ENCODE data around the gene AMOTL2. TPM values are rescaled to one million over a fixed set of nuclear protein-coding genes. Genes with fewer than 3 reads are reported as not detected.

AMOTL2 gene
- total RNA-seq, 2 experiments from 2014 or later = not detected

DNA sequence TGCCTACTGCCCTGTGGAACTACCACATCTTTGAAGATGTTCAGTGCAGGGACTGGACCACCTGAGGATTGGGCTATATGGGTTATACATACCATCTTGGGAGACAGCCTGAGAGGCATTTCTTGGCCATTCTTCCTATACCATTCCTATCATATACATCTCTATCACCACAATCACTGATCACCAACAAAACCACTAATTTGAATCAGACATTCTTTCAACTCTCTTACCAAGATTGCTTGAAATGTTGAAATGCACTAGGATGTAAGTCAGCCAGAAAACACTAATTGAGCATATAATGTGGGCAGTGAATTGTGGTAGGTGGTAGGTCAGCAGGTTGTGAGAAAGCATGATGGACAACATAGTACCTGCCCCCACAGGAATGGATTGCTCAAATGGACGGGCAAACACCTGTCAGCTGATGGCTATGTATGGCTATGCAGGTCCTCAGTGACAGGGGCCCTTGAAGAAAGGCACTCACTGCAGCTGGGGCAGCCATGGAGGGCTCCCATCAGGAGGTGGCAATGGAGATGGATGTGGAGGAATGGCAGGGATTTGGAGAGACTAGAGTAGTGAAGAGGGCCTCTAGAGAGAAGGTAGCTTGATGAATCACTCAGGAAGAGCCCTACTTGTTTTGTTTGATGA lies 49.1 kb downstream of the AMOTL2 start:
- POLR2A ChIA-PET = no interaction called here
- H3K4me1 Mint-ChIP-seq = peaks cover 1% of the 10 kb centered on the region
- H3K27me3 Mint-ChIP-seq = peaks cover 14% of the 10 kb centered on the region
- H3K9me3 Mint-ChIP-seq = no peaks in the 10 kb centered on the region
- H3K36me3 Mint-ChIP-seq = no peaks in the 10 kb centered on the region
- no peak overlapping the region for H3K4me3 Mint-ChIP-seq
- H3K27ac Mint-ChIP-seq = no peak overlapping the region
- no peak for DNase-seq
- ATAC-seq (ENCODE audit: low read depth) = no peak

DNA sequence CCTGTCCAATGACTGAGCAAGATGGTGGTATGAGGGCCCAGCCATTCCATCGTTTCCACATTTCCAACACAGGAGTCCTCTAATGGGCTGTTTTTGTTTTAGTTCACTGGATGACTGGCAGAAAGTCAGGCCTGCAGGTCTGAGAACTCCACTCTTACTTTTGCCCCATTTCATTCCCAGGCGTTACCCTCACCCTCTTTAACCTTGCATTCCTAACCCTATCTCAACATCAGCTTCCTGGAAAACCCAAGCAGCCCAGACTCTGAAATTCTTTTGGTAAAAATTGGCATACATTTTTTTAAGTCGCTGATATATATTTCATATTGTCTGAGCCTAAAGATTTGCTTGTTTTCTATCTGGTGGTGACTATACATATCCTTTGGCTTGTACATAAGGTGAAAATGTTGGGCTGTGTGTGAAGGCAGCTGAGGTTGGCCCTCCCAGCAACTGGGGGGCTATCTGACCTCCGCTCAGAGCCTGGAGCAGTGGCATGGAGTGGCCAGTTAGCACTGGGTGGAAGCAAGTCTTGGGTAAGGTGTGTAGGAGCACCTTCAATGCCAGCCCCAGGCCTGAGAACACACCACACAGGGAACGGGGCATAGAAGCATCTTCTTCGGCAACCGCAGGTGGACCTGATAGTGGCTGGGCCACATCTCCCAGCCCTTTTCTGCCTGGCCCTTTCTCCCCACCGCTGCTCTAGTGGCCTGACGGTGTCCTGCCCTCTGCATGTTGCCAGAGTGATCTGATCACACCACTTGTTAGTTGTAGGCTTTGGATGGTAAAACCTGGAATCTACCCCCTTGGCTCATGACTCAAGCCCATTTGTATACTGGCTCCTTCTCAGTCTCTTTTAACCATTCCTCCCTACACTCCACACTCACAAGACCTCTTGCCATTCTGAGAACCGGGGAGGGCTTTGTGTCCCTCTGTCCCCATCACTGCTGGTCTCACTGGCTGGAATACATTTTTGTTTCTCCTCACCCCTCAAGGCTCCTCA lies 50.0 kb downstream of the AMOTL2 start:
- no peaks in the 10 kb centered on the region for H3K9me3 Mint-ChIP-seq

DNA sequence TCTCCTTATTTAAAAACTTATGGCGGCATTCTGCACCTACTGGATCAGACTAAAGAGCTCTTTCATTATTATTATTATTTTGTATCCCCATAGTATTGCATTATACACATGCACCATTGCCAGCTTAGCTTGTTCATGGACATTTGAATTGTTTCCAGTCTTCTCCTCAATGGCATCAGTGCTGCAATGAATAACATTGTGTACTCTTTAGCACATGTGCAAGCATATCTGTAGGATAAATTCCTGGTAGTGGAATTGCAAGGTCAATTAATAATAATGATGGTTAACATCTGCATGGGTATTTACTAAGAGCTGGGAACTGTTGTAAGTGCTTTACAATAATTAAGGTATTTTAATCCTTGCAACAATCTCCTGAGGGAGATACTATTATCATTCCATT lies 52.0 kb downstream of the AMOTL2 start:
- no peaks in the 10 kb centered on the region for H3K36me3 Mint-ChIP-seq
- H3K27me3 Mint-ChIP-seq = peaks cover 19% of the 10 kb centered on the region
- DNase-seq (no peak), ATAC-seq (ENCODE audit: low read depth) (no peak)
- POLR2A ChIA-PET = no interaction called here
- peaks cover 1% of the 10 kb centered on the region for H3K4me1 Mint-ChIP-seq
- H3K9me3 Mint-ChIP-seq = no peaks in the 10 kb centered on the region
- no peak overlapping the region for H3K27ac Mint-ChIP-seq
- H3K4me3 Mint-ChIP-seq = no peak overlapping the region

More for the DNA sequence above, 50.0 kb downstream of the AMOTL2 start:
- POLR2A ChIA-PET = no interaction called here
- Mint-ChIP-seq H3K4me1 (peaks cover 1% of the 10 kb centered on the region), H3K4me3 (no peak overlapping the region), H3K27ac (no peak overlapping the region), H3K27me3 (peaks cover 14% of the 10 kb centered on the region), H3K36me3 (no peaks in the 10 kb centered on the region)
- no peak for DNase-seq
- no peak for ATAC-seq (ENCODE audit: low read depth)

DNA sequence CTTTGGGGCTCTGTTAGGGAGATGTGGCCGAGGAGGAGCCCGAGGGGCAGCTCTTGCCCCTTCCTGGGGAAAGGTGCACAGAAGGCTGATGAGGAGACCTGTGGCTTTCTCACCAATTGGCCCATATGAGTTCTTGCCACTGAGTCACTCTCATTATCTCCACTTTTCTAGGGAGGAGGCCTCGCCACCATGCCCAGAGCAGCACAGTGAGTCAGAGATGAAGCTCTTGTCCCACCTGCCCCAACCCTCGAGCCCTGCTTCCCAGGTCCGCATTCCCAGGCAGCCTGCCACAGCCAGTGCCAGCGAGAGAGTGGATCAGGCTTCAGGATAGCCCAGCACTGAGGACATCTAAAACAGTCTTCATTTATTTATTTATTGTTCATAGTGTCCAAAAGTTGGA lies 53.5 kb downstream of the AMOTL2 start:
- H3K27ac Mint-ChIP-seq = no peak overlapping the region
- POLR2A ChIA-PET = no interaction called here
- H3K4me3 Mint-ChIP-seq = no peak overlapping the region
- no peaks in the 10 kb centered on the region for H3K9me3 Mint-ChIP-seq
- H3K4me1 Mint-ChIP-seq = peaks cover 1% of the 10 kb centered on the region
- ATAC-seq (ENCODE audit: low read depth) = no peak
- no peaks in the 10 kb centered on the region for H3K36me3 Mint-ChIP-seq
- peaks cover 18% of the 10 kb centered on the region for H3K27me3 Mint-ChIP-seq
- DNase-seq = no peak

DNA sequence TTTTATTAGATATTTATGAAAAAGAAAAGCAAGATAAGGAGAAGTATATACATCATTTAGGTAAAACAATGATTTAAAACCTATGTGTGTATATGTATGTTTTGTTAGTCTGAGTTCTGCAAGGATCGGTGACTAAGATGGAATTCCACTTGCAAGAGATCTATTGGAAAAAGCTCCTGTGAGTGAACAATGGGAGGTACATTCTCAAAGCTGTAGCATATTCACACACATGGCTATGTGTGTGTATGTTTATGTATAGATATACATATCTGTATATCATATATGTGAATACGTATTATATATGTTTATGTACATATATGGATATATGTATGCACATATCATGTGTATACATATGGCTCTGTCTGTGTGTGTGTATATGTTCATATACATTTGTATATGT lies 54.3 kb downstream of the AMOTL2 start:
- Mint-ChIP-seq H3K27ac (no peak overlapping the region), H3K36me3 (no peaks in the 10 kb centered on the region), H3K27me3 (peaks cover 17% of the 10 kb centered on the region), H3K4me1 (no peaks in the 10 kb centered on the region), H3K9me3 (no peaks in the 10 kb centered on the region), H3K4me3 (no peak overlapping the region)
- POLR2A ChIA-PET = no interaction called here
- ATAC-seq (ENCODE audit: low read depth) (no peak), DNase-seq (no peak)

DNA sequence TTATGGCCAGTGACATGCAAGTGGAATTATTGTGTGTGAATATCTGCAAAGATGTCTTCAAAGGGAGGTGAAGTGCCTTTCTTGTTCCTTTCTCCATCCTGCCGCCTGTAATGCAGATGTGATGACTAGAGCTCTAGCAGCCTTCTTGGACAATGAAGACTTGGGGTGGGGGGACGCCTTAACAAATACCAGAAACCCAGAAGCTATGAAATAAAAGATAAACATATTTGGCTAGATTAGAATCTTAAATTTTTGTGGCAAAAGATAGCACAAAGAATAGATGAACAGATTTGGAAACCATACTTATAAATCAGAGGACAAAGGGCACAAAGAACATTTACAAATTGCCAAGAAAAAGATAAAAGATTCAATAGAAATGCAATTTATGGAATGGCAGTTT lies 56.1 kb downstream of the AMOTL2 start:
- Mint-ChIP-seq H3K4me3 (no peak overlapping the region), H3K27me3 (peaks cover 32% of the 10 kb centered on the region), H3K4me1 (no peaks in the 10 kb centered on the region), H3K36me3 (no peaks in the 10 kb centered on the region), H3K27ac (no peak overlapping the region), H3K9me3 (no peaks in the 10 kb centered on the region)
- ATAC-seq (ENCODE audit: low read depth) (no peak), DNase-seq (no peak)
- POLR2A ChIA-PET = no interaction called here

DNA sequence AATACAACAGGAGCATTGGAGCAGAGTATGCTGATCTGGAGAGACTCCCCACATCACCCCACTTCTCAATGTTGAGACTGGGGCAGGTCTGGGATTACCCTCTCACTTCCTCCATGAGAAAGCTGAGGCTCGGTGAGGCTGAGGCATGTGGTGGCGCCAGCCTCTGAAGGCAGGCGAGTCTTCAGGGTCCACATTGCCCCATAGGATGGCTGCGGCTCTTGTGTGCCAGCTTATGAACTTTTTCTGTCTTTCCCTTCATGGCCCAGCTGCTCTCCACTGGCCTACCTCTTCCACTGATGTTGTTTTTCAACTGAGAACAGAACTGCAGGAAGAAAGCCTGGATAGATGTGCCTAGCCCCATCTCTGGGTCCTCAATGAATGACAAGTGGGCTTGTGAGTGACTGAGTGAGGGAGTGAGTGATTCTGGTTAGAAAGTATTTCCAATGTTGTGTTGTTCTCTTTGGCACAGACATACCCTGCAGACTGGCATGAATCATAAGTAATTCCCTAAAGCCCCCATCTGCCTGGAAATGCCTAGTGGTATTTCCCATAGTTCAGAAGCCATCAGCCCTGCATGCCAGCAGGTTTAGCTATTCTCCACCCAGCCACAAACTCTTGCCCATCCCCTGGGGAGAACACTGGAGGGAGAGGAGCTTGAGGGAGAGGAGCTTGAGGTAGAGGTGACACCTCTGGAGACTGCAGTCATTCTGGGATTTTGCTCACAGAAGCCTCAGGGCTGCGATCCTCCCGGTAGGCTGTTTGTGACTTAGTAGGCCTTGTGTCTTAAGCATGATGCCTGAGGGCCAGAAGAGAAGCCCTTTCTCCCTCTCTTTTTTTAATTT lies 56.9 kb downstream of the AMOTL2 start:
- DNase-seq (no peak), ATAC-seq (ENCODE audit: low read depth) (no peak)
- Mint-ChIP-seq H3K9me3 (no peaks in the 10 kb centered on the region), H3K27me3 (peaks cover 35% of the 10 kb centered on the region), H3K4me3 (no peak overlapping the region), H3K4me1 (peaks cover 1% of the 10 kb centered on the region), H3K36me3 (no peaks in the 10 kb centered on the region), H3K27ac (no peak overlapping the region)
- POLR2A ChIA-PET = no interaction called here

DNA sequence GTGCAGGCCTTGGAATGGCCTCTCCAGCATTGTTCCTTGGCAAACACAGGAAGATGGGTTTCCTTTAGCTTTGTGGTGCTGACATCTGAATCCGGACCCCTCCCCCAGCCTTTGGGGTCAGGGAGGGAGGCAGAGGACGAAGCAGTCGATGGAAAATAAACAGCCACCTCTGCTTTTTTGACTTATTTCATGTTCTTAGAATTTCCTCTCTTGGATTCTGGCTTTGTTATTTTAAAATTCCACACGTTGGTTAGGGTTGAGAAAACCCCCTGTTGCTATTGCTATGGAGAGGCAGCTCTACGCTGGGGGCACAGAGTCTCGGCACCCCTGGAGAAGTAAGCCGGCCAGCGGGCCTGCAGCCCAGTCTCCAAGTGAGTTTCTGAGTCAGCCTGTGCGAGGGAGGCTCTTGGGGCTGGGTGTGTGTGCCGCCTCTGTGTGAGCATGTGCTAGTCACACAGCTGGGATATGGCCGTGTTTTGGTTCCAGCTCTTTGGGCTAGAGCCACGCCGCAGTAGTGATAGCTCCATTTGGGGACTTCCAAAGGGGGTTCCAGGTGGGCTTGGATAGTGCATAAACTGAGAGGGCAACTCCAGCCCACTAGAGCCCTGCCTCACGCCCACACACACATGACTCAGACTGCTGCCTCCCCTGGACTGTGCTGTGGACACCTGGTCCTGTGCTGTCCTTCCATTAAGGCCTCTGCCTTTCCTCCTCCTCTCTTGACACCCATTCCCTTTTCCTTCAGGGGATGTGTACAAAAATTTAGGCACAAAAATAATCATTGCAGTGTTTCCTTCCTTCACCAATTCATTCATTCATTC lies 58.8 kb downstream of the AMOTL2 start:
- H3K36me3 Mint-ChIP-seq = no peaks in the 10 kb centered on the region
- ATAC-seq (ENCODE audit: low read depth) = no peak
- H3K4me1 Mint-ChIP-seq = peaks cover 1% of the 10 kb centered on the region
- POLR2A ChIA-PET = no interaction called here
- no peak overlapping the region for H3K4me3 Mint-ChIP-seq
- DNase-seq = no peak
- no peaks in the 10 kb centered on the region for H3K9me3 Mint-ChIP-seq
- no peak overlapping the region for H3K27ac Mint-ChIP-seq
- H3K27me3 Mint-ChIP-seq = peaks cover 49% of the 10 kb centered on the region

DNA sequence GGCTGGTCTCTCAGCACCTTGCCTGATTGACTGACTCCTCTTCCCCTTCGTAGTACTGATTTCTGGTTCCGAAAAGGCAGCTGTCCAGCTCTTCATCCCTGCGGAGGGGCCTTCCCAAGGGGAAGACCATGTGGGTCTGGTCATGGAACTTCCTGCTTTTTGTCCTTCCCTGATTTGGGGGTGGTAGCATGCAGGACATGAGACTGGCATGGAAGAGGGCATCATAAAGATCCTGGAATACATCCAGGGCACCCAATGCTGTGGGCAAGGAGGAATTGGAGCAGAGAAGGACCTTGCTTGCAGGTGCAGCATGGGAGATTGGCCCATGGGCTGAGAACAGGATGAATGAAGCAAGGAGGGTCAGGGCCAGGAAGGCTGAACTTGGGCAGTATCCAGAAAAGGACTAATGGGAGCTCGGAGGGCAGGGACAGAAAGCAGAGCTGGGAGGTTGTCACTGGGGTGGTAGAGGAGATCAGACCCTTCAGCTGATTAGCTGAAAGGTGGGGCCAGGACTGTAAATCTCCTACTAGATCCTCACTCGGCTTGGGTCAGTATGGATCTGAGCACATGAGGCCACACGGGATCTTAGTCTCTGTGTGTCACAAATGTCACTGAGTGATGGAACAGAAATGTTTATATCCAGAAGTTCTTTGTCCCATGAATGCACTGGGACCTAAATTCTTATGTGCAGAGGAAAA lies 59.5 kb downstream of the AMOTL2 start:
- H3K4me1 Mint-ChIP-seq = peaks cover 1% of the 10 kb centered on the region
- POLR2A ChIA-PET = no interaction called here
- DNase-seq (no peak), ATAC-seq (ENCODE audit: low read depth) (no peak)
- peaks cover 54% of the 10 kb centered on the region for H3K27me3 Mint-ChIP-seq
- no peaks in the 10 kb centered on the region for H3K36me3 Mint-ChIP-seq
- H3K9me3 Mint-ChIP-seq = no peaks in the 10 kb centered on the region
- H3K27ac Mint-ChIP-seq = no peak overlapping the region
- H3K4me3 Mint-ChIP-seq = no peak overlapping the region

DNA sequence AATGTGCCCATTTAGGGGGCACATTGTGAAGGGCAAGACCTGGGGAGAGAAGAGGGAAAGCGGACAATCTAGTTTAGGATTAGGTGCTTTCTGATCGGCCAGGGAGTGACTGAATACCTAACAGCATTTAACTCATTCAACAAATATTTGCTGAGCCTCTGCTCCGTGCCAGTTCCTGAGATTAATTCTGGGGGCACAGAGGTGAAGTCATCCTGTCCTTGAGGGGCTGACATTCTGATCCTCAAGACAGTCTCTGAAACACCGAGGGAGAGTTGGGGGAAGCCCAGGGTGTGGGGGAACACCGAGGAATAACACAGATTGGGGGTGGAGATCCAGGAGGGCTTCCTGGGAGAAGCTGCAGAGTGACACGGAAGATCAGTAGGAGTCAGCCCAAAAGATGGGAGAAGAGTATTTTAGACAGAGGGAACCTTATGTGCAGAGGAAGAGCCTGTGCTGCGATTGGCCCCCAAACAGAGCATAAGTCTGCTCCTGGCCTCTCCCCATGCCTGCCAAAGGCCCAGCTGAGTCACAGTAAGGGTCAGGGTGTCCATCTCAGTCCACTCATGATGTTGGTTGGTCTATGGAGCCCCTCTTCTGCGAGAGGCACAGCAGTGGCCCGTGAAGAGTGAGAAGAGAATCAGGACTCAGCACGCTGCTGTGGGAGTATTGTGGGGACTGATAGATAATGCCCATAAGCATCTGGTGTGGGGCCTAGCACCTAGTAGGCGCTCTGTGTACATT lies 60.2 kb downstream of the AMOTL2 start:
- H3K36me3 Mint-ChIP-seq = no peaks in the 10 kb centered on the region
- POLR2A ChIA-PET = no interaction called here
- H3K4me1 Mint-ChIP-seq = peaks cover 1% of the 10 kb centered on the region
- H3K27me3 Mint-ChIP-seq = peaks cover 56% of the 10 kb centered on the region
- H3K4me3 Mint-ChIP-seq = no peak overlapping the region
- H3K9me3 Mint-ChIP-seq = no peaks in the 10 kb centered on the region
- ATAC-seq (ENCODE audit: low read depth) = no peak
- no peak for DNase-seq
- H3K27ac Mint-ChIP-seq = no peak overlapping the region

DNA sequence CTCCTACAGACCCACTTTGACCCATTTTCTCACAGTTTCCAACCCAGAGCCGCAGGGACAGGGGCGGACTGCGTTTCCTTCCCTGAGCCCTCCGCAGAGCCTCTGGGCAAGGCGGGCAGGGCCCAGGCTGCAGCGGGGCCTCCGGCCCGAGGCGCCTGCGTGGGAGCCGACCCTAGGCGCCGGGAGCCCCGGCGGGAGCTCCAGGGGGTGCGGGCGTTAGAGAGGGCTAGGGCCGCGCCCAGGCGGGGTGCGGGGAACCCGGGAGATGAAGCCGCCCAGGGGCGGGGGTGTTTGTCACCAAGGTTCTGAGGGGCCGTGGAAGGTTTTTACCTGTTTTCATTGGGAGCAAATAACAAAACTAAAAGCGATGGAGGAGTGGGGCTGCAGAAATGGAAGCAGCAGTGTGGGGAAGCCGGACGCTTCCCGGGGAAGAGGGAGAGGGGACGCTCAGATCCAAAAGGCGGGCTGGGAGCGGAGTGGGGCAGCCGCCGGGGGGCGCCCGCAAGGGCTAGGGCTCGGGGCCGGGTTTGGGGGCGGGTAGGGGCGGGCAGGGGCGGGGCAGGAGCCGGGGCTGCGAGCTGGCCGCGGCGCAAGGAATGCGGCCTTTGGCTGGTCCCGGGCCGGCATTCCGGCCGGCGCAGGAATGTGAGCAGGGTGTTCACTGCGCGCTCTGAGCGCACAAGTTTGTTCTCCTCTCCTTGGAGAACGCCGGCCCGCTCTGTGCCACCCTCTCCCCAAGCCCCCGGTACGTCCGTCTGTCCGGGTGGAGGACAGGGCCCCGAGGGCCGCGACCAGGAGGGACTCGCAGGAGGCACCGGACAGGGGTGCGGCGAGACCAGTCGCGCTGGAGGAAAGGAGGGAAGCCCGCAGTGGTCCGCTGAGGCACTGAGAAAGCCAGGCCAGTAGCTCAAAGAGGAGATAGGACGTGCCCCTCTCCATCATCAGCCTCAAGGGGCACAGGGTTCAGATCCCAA lies 61.1 kb downstream of the AMOTL2 start:
- Mint-ChIP-seq H3K27me3 (peaks cover 57% of the 10 kb centered on the region), H3K9me3 (no peaks in the 10 kb centered on the region), H3K27ac (no peak overlapping the region), H3K36me3 (no peaks in the 10 kb centered on the region), H3K4me3 (peak overlapping the region; percentile 10), H3K4me1 (peaks cover 3% of the 10 kb centered on the region)
- ATAC-seq (ENCODE audit: low read depth) = no peak
- DNase-seq = no peak
- POLR2A ChIA-PET = no interaction called here
